OCI-LY7 (cell line): ENCODE measurements around the gene GPR55. TPM values are rescaled to one million over a fixed set of nuclear protein-coding genes. Genes with fewer than 3 reads are reported as not detected.

Source experiments
- BruUV-seq: library from RNA; stranded (reverse); fragments of 400-500 nt; replicated peaks from 2 replicates; lab custom pipeline; 2021; lab: Mats Ljungman, UMichigan
- CTCF ChIA-PET: fragments of 300-600 bp; sonication (Branson Sonifier 250); formaldehyde crosslinking; loops from one replicate; lab custom pipeline; 2022; ENCODE audit warnings: antibody characterized with exemption; ENCODE audit not compliant: unreplicated experiment; lab: Charles Lee
- POLR2A ChIA-PET: fragments of 300-600 bp; sonication (Branson Sonifier 250); formaldehyde crosslinking; loops from one replicate; lab custom pipeline; 2022; ENCODE audit warnings: antibody characterized with exemption; lab: Charles Lee
- DNase-seq: peaks from one replicate; pipeline ENCODE4 v3.0.0-alpha.2; 2015; ENCODE audit warnings: low spot score
- H2AFZ ChIP-seq: fragments of 200-600 bp; sonication (generic), shearing (Covaris generic); 2 replicates; pipeline ENCODE4 v1.6.1; 2014; ENCODE audit warnings: mild to moderate bottlenecking, antibody characterized with exemption, low read length, moderate library complexity
- H3K27ac ChIP-seq: fragments of 200-600 bp; sonication (generic); 2 replicates; pipeline ENCODE4 v1.5.1; 2014; ENCODE audit warnings: mixed run types, low read depth, mild to moderate bottlenecking, moderate library complexity, low read length, inconsistent platforms; ENCODE audit not compliant: poor library complexity, severe bottlenecking
- H3K36me3 ChIP-seq: fragments of 200-600 bp; sonication (generic); 2 replicates; pipeline ENCODE4 v1.6.1; 2014; ENCODE audit warnings: mild to moderate bottlenecking, antibody characterized with exemption, low read length, moderate library complexity, mixed read lengths; ENCODE audit not compliant: insufficient read depth
- H3K4me1 ChIP-seq: fragments of 200-600 bp; sonication (generic); 2 replicates; pipeline ENCODE4 v1.5.1; 2014; ENCODE audit warnings: mild to moderate bottlenecking, low read length; ENCODE audit not compliant: insufficient read depth, poor library complexity, severe bottlenecking
- H3K4me2 ChIP-seq: fragments of 200-600 bp; sonication (generic); 2 replicates; pipeline ENCODE4 v1.6.1; 2014; ENCODE audit warnings: mild to moderate bottlenecking, low read length
- H3K4me3 ChIP-seq: fragments of 200-600 bp; sonication (generic); 2 replicates; pipeline ENCODE4 v1.5.1; 2014; ENCODE audit warnings: mild to moderate bottlenecking, low read depth, low read length; ENCODE audit not compliant: poor library complexity, severe bottlenecking
- H3K79me2 ChIP-seq: fragments of 200-600 bp; sonication (generic); 2 replicates; pipeline ENCODE4 v1.6.1; 2016; ENCODE audit warnings: low read depth, mild to moderate bottlenecking, low read length, moderate library complexity, mixed read lengths; ENCODE audit not compliant: insufficient read depth
- H3K9me2 ChIP-seq: fragments of 200-600 bp; sonication (generic); 2 replicates; pipeline ENCODE4 v1.6.1; 2016; ENCODE audit warnings: mild to moderate bottlenecking, low read length, mixed read lengths; ENCODE audit not compliant: insufficient read depth
- H3K9me3 ChIP-seq: fragments of 200-600 bp; sonication (generic); 2 replicates; pipeline ENCODE4 v1.6.1; 2014; ENCODE audit warnings: mild to moderate bottlenecking, mixed run types, low read length, mixed read lengths
- H4K20me1 ChIP-seq: fragments of 200-600 bp; sonication (generic); 2 replicates; pipeline ENCODE4 v1.6.1; 2014; ENCODE audit warnings: mild to moderate bottlenecking, antibody characterized with exemption, low read length, moderate library complexity, mixed read lengths; ENCODE audit not compliant: insufficient read depth
- EZH2phosphoT487 ChIP-seq: fragments of 200-600 bp; sonication (generic); IDR thresholded peaks from 2 replicates; pipeline ENCODE4 v1.6.1; 2018; ENCODE audit warnings: low read depth, borderline replicate concordance, mild to moderate bottlenecking, mixed run types, antibody characterized with exemption, low read length, moderate library complexity, mixed read lengths
- intact Hi-C: fragments of 100-400 bp; cut with micrococcal nuclease; formaldehyde crosslinking; loops from one replicate; pipeline ENCODE4 v1.10.0; 2022; ENCODE audit not compliant: unreplicated experiment
- total RNA-seq, 2 experiments: library from RNA; depleted of rRNA in 1 of 2; stranded (reverse); fragments of >200 nt in 1 of 2; shearing (Covaris generic) in 1 of 2; gene quantifications; 2 replicates each; pipeline ENCODE4 v1.2.3, GENCODE V29; 2014 to 2022
- TF ChIP-seq, protein P1 (sequence below): fragments of 200-600 bp; sonication (generic); conservative IDR thresholded peaks from 2 replicates; pipeline ENCODE4 v1.5.1; 2014; ENCODE audit warnings: mild to moderate bottlenecking, antibody characterized with exemption, low read length, moderate library complexity, mixed read lengths

Gene GPR55
- total RNA-seq, 2 experiments from 2014 or later, result 0.22 TPM; not detected in 1

DNA sequence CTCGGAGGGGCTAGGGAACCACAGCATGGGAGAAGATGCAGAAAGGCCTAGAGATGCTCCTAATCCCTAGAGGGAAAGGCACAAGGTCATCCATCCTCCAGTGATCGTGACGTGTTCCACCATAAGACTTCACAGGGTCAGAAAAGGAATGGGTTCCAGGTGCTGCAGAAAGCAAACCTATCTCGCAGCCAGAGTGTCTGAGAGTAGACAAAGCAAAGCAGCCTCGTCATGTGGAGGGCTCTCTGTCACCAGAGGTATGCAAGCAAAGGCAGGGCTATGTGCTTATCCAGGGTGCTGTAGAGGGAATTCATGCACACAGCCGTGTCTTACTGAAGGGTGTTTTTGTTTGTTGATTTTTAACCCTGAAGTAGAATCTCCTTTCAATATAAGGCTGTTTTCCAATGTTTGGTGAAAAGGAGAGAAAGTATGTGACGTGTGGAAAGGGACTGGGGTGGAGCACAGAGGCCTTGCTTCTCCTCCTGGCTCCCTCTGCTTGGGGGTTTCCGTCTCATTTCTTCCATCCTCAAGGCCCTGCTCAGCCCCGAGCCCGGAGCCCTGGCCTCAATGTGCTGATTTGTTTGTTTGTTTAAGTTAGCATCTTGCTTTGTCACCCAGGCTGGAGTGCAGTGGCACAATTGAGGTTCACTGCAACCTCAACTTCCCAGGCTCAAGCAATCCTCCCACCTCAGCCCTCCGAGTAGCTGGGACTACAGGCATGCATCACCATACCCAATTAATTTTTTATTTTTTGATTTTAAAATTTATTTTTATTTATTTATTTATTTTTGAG is 3.0 kb downstream of the GPR55 start:
- BruUV-seq, result no TSS peak
- H2AFZ ChIP-seq, result no peak overlapping the region

DNA sequence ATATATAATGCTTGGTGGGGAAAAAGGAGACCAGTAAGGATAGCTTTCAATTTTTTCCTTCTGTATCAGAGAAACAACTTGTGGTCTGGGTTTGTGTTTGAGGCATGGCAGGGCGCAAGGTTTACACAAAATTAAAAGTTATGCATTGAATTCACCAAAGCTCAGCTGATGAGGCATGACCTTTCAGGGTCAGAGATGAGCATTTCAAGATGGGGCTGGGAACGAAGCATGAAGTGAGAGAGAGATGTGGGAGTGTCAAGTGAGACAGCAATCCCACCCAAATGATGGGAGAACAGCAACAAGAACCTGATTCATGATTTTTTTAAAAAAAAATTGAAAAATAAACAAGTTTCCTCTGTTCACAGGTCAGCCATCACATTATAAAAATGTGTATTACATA is 4.9 kb downstream of the GPR55 start:
- DNase-seq, result no peak
- no TSS peak for BruUV-seq
- Histone ChIP-seq H3K9me3 (no peaks in the 10 kb centered on the region), H3K36me3 (no peaks in the 10 kb centered on the region), H4K20me1 (no peaks in the 10 kb centered on the region), H3K4me2 (no peak overlapping the region), H3K4me1 (no peaks in the 10 kb centered on the region), H3K4me3 (no peak overlapping the region), H3K27ac (no peak overlapping the region), H2AFZ (no peak overlapping the region), H3K9me2 (no peaks in the 10 kb centered on the region), H3K79me2 (no peaks in the 10 kb centered on the region)
- ChIA-PET CTCF (no interaction called here), POLR2A (interaction anchor here (0.7 kb wide), 1 partner anchor 282 kb away, joined by 6 read pairs; no protein-coding TSS in a partner anchor)
- intact Hi-C loops, result loop anchor here (5.0 kb wide), 1 partner anchor 73 kb away; no protein-coding TSS in a partner anchor
- TF ChIP-seq, protein P1, sequence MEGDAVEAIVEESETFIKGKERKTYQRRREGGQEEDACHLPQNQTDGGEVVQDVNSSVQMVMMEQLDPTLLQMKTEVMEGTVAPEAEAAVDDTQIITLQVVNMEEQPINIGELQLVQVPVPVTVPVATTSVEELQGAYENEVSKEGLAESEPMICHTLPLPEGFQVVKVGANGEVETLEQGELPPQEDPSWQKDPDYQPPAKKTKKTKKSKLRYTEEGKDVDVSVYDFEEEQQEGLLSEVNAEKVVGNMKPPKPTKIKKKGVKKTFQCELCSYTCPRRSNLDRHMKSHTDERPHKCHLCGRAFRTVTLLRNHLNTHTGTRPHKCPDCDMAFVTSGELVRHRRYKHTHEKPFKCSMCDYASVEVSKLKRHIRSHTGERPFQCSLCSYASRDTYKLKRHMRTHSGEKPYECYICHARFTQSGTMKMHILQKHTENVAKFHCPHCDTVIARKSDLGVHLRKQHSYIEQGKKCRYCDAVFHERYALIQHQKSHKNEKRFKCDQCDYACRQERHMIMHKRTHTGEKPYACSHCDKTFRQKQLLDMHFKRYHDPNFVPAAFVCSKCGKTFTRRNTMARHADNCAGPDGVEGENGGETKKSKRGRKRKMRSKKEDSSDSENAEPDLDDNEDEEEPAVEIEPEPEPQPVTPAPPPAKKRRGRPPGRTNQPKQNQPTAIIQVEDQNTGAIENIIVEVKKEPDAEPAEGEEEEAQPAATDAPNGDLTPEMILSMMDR, result no peak
- TF ChIP-seq EZH2phosphoT487, result no peak

More for the DNA sequence above, 3.0 kb downstream of the GPR55 start:
- CTCF ChIA-PET, result no interaction called here
- Histone ChIP-seq H3K4me3 (no peak overlapping the region), H3K9me2 (no peaks in the 10 kb centered on the region), H3K36me3 (no peaks in the 10 kb centered on the region), H3K27ac (no peak overlapping the region), H4K20me1 (no peaks in the 10 kb centered on the region), H3K4me2 (no peak overlapping the region), H3K4me1 (no peaks in the 10 kb centered on the region), H3K9me3 (no peaks in the 10 kb centered on the region), H3K79me2 (no peaks in the 10 kb centered on the region)
- DNase-seq, result no peak
- TF ChIP-seq, protein P1, result no peak
- no peak for TF ChIP-seq EZH2phosphoT487
- POLR2A ChIA-PET, result no interaction called here
- intact Hi-C loops, result loop anchor here (5.0 kb wide), 1 partner anchor 75 kb away; no protein-coding TSS in a partner anchor

DNA sequence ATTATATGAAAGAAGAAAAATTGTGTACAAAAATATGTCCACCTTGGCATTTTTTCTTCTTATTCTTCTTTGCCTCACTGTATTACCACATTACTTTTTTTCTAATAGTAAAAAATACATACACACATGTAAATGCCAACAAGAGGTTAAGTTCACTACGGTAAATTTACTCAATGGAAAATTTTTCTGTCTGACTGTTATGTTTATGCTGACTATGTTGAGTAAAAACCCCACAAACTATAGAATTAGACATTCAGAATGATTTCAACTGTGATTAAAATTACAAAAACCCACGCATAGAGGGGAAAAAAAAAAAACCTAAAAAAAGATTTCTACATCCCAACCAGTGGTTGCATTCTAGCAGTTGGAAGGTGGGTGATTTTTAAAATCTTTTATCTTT is 5.4 kb downstream of the GPR55 start:
- BruUV-seq, result no TSS peak
- H3K27ac ChIP-seq, result no peak overlapping the region
- H4K20me1 ChIP-seq, result no peaks in the 10 kb centered on the region
- no peak overlapping the region for H3K4me3 ChIP-seq
- intact Hi-C loops, result loop anchor here (5.0 kb wide), 1 partner anchor 72 kb away; no protein-coding TSS in a partner anchor
- no peak overlapping the region for H2AFZ ChIP-seq
- ChIA-PET POLR2A (interaction anchor here (0.7 kb wide), 1 partner anchor 282 kb away, joined by 6 read pairs; no protein-coding TSS in a partner anchor), CTCF (no interaction called here)
- H3K36me3 ChIP-seq, result no peaks in the 10 kb centered on the region
- no peaks in the 10 kb centered on the region for H3K4me1 ChIP-seq
- DNase-seq, result no peak
- no peaks in the 10 kb centered on the region for H3K9me2 ChIP-seq
- H3K9me3 ChIP-seq, result no peaks in the 10 kb centered on the region
- H3K4me2 ChIP-seq, result no peak overlapping the region
- no peak for TF ChIP-seq EZH2phosphoT487
- TF ChIP-seq, protein P1, result no peak
- no peaks in the 10 kb centered on the region for H3K79me2 ChIP-seq
